Stimulated activated CD8-positive, alpha-beta memory T cell treated with anti-CD3 and anti-CD28 coated beads, Interleukin-2, amount 100 ng/mL, for 48 hours (primary cell): Measurements from ENCODE around the gene B3GLCT.
"Not testable (repeated sequence)": the region's sequence is repeated elsewhere in the genome, so short reads cannot be mapped to it uniquely, and the experiment has no call there.

Experiments
- DNase-seq, 2 donors: peaks; one replicate each; pipeline ENCODE4 v3.0.0-alpha.2; 2020; ENCODE audit warnings: low read depth in 2 of 2

B3GLCT gene

GRCh38 chr13:31184451-31184850 is 15.3 kb upstream of the B3GLCT start:
- DNase-seq = no peak

- DNase-seq = no peak
Measured at GRCh38 chr13:31184981-31185645, 14.7 kb upstream of the B3GLCT start.

DNA sequence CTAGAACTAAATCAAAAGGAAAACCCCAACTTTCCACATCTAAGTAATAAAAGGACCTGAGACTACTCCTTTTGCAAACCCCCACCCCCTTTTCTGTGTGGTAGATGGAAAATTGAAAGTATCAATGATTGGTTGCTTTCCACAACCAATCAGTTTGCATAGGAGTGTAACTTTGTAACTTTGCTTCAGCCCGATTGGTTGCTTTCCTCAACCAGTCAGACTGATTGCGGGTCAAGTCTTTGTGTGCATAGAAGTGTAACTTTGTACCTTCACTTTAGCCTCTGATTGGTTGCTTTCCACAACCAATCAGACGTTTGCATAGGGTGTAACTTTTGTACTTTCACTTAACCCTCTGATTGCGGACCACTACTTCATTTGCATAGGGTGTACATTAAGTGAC is 8.0 kb upstream of the B3GLCT start:
- no peak for DNase-seq

GRCh38 chr13:31192306-31192705 is 7.5 kb upstream of the B3GLCT start:
- DNase-seq = no peak

DNA sequence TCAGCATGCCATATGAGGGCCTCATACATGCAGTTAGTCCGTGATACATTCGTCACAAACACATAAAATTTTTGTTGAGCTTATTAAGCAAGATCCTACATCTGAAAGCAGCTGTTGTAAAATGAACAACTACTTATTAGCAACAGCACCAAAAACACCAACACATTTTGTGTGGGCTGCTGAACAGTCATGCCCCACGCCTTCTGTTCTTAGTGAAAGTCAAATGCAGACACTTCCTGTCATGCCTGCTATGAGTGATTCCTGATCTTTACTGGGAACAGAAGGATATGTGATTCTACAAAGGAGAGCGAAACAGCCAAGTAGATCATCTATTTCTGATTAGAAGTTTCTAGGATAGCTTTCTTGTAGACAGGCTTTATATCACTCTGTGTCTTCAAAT is 4.2 kb upstream of the B3GLCT start:
- no peak for DNase-seq

- DNase-seq = no peak
Measured at GRCh38 chr13:31196992-31197391, 2.8 kb upstream of the B3GLCT start.

DNA sequence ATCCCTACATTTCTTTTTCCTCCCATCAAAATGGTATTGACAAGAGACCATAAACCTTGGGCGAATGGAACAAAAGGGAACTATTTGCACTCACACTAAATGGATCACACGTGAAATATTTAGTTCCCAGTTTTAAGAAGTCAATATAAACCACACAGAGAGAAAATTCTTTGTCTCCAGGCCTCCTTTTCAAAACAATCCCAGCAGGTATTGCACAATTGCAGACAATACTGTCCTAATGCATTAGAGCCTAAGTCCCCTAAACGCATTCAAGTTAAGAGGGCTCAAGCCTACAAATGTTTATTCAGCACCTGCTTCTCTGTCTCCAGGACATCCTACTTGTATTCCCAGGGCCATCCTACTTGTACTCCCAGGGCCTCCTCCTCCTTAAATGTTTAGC is 1.3 kb upstream of the B3GLCT start:
- no peak for DNase-seq

DNA sequence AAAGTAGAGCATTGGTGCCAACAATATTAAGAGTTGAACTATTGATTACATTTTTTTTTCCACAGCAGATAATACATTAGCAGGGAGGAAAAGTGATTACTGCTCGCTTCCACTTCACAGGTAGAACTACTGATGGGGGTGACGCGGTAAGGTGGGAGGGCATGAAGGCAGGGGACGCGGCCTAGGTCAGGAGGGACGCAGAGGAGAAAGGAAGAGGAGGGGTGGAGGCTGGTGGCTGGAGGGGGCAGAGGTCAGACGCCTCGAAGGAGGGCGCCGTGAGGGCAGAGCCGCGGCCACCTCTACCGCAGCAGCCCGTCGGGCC is 287 bp upstream of the B3GLCT start:
- DNase-seq = no peak

- peak; percentile 17 to 30 for DNase-seq
Measured at GRCh38 chr13:31200637-31200971, 829 bp downstream of the B3GLCT start.

GRCh38 chr13:31201341-31202031 is 1.7 kb downstream of the B3GLCT start:
- no peak for DNase-seq

- no peak for DNase-seq
Measured at GRCh38 chr13:31204592-31204991, 4.8 kb downstream of the B3GLCT start.

- DNase-seq = no peak
Measured at GRCh38 chr13:31207661-31208552, 8.1 kb downstream of the B3GLCT start.

GRCh38 chr13:31208559-31209122 is 8.9 kb downstream of the B3GLCT start:
- no peak for DNase-seq

DNA sequence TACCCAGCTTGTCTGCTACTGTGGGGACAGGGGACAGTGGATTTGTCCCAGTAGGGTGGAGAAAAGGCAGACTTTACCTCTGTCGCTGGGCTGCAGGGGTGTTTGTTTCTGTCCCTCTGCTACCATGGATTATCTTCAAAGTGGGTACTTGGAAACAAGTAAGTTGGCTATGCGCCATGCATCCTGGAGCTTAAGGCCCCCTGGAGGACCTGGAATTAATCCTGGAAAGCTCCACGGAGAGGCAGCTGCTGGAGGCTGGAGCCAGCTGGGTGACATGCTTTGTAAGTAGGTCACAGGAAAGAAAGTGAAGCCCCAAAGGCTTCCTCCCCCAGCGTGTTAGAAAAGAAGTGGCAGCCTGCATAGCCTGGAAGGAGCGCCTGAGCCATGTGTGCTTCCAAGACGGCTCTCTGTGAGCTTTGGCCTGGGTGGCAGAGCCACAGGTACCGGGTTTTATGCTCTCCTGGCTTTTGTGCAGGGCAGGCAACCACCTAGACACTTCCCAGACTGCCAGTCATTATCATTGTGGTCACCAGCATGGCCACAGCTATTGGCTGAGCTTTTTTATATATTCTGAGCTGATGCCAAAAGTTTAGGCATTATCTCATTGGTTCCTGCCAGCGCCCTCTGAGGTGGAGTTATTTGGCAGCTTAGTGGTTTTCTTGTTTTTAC is 9.5 kb downstream of the B3GLCT start:
- no peak for DNase-seq

DNA sequence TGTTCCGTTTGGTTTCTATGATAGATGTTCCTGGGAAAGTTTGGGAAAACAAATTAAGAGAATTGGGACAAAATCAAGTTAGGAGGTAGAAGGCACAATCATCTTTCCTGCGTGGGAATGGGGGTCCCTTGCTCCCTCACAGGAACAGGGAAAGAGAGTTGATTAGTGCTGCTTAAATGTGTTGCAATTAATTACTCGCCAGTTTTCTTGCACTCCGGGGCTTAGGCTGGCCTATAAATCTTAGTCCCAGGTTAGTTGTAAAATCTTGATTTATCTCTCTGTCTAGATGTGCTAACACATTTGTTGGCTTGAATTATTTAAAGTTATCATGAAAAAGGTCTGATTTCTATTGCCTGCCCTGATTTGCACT is 10.1 kb downstream of the B3GLCT start:
- DNase-seq = no peak

- no peak for DNase-seq
Measured at GRCh38 chr13:31213651-31214289, 14.0 kb downstream of the B3GLCT start.

GRCh38 chr13:31214435-31214834 is 14.7 kb downstream of the B3GLCT start:
- DNase-seq = no peak

DNA sequence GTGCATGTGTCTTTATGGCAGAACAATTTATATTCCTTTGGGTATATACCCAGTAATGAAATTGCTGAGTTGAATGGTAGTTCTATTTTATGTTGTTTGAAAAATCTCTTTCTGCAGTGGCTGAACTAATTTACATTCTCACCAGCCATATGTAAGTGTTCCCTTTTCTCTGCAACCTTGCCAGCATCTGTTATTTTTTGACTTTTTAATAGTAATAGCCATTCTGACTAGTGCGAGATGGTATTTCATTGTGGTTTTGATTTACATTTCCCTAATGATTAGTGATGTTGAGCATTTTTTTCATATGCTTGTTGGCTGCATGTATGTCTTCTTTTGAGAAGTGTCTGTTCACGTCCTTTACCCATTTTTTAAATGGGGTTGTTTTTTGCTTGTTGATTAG is 17.1 kb downstream of the B3GLCT start:
- not testable (repeated sequence) for DNase-seq

DNA sequence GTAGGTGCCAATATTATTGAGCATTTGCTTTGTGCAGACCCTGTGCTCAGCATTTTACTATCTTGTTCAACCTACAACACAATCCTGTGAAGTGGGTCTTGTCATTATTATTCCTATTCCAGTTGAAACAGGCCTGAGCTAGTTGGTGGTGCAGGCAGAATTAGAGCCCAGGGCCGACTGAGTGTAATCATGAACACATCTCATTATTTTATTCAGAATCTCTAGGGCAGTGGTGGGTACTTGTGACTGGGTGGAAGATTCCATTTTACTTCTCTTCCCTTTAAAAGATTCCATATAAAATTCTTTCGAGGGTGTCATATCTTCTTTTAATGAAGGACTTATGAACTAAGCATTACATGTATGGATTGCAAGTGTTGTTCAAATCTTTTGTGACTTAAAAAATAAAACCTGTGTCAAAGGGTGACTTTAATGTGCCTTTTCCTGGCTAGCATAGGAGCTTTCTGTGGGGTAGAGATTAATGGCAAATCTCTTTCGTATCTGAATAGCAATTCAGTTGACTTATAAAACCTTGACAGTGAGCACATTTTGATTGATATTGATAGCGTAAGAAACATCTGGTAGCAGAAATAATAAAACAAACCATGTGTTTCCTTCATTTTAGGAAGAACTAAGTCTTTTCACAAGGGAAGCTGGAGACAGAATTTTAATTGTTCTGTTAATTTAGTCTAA is 20.3 kb downstream of the B3GLCT start:
- DNase-seq = no peak

- DNase-seq = no peak
Measured at GRCh38 chr13:31221057-31221456, 21.3 kb downstream of the B3GLCT start.

- DNase-seq = no peak
Measured at GRCh38 chr13:31223215-31223614, 23.4 kb downstream of the B3GLCT start.
